HG03175 (cell line): Measurements from ENCODE around the gene CEP162.
"Not testable (repeated sequence)": the region's sequence is repeated elsewhere in the genome, so short reads cannot be mapped to it uniquely, and the experiment has no call there.

Experiments
- ATAC-seq: cut with Tn5 transposase; IDR thresholded peaks from one replicate; pipeline ENCODE4 v1.9.1; 2021; ENCODE audit warnings: mild to moderate bottlenecking, moderate library complexity; ENCODE audit not compliant: unreplicated experiment

Gene CEP162

GRCh38 chr6:84227434-84228197 lies at the start of gene CEP162:
Gene CEP162, minus strand, starts transcription at chr6:84227643. Its CDS starts 1,250 bp downstream, at chr6:84226393.
- peak; percentile 97 for ATAC-seq

- no peak for ATAC-seq
These were observed 47.4 kb upstream of the CEP162 start for GRCh38 chr6:84274856-84275255.

- no peak for ATAC-seq
These were observed 45.8 kb upstream of the CEP162 start for GRCh38 chr6:84273048-84273809.

GRCh38 chr6:84272298-84272697 lies 44.9 kb upstream of the CEP162 start:
- no peak for ATAC-seq

GRCh38 chr6:84271061-84271716 lies 43.7 kb upstream of the CEP162 start:
- ATAC-seq, result no peak

- ATAC-seq, result no peak
These were observed 42.7 kb upstream of the CEP162 start for GRCh38 chr6:84269947-84270733.

GRCh38 chr6:84268781-84269180 lies 41.3 kb upstream of the CEP162 start:
- no peak for ATAC-seq

- ATAC-seq, result no peak
These were observed 36.1 kb upstream of the CEP162 start for GRCh38 chr6:84263557-84263956.

GRCh38 chr6:84260926-84261325 lies 33.5 kb upstream of the CEP162 start:
- no peak for ATAC-seq

GRCh38 chr6:84260196-84260595 lies 32.8 kb upstream of the CEP162 start:
- no peak for ATAC-seq

- ATAC-seq, result no peak
These were observed 31.4 kb upstream of the CEP162 start for GRCh38 chr6:84258866-84259265.

- ATAC-seq, result no peak
These were observed 30.8 kb upstream of the CEP162 start for GRCh38 chr6:84258268-84258667.

- no peak for ATAC-seq
These were observed 28.2 kb upstream of the CEP162 start for GRCh38 chr6:84255641-84256040.

- ATAC-seq, result no peak
These were observed 25.9 kb upstream of the CEP162 start for GRCh38 chr6:84253380-84253779.

GRCh38 chr6:84251891-84252539 lies 24.6 kb upstream of the CEP162 start:
- no peak for ATAC-seq

GRCh38 chr6:84249724-84250123 lies 22.3 kb upstream of the CEP162 start:
- ATAC-seq, result no peak

- ATAC-seq, result not testable (repeated sequence)
These were observed 17.1 kb upstream of the CEP162 start for GRCh38 chr6:84244416-84245081.

- ATAC-seq, result no peak
These were observed 15.8 kb upstream of the CEP162 start for GRCh38 chr6:84243240-84243639.

- no peak for ATAC-seq
These were observed 14.8 kb upstream of the CEP162 start for GRCh38 chr6:84242265-84242664.

GRCh38 chr6:84228198-84228543 lies 728 bp upstream of the CEP162 start:
- ATAC-seq, result peak; percentile 2
